ENCODE data around the gene SCN3A. TPM values are rescaled to one million over a fixed set of nuclear protein-coding genes. Genes with fewer than 3 reads are reported as not detected.

SCN3A gene
- total RNA-seq, 1 experiment from 2014 or later = not detected

DNA sequence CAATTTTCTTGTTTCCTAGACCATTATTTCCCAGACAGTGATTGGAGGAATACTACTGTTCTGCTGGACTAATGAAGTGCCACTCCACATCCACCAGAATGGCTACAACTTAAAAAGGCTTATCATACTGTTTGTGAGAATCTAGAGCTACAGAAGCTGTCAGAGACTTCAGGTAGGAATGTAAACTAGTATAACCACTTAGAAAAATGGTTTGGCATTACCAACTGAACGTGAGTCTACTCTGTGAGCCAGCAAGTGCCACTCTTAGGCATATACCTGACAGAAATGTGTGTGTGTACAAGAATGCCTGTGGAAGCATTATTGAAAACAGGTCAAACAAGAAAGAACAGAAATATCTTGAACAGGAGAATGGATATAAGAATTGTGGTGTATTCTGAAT, 4.2 kb upstream of the SCN3A start:
- Histone ChIP-seq H3K36me3 (replicated peaks; ENCODE audit: control insufficient read depth, insufficient read depth, low read length) (no peaks in the 10 kb centered on the region), H3K27me3 (ENCODE audit: control insufficient read depth, insufficient read depth, low read length) (no peaks in the 10 kb centered on the region), H3K4me3 (ENCODE audit: insufficient read depth, low read depth, low read length) (no peak overlapping the region)
- no peak for DNase-seq

DNA sequence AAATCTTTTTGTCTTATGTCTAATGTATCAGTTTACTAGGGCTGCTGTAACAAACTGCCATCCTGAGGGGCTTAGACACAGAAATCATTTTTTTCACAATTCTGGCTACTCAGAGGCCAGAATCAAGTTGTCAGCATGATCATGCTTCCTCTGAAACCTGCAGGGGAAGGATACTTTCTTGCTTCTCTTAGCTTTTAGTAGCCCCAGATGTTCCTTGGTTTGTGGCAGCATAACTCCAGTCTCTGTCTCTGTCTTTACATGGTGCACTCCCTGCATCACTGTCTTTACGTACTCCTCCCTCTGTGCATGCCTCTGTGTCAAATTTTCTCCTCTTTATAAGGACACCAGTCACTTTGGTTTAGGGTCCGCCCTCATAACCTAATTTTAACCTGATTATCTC, 2.0 kb upstream of the SCN3A start:
- Histone ChIP-seq H3K36me3 (replicated peaks; ENCODE audit: control insufficient read depth, insufficient read depth, low read length) (no peaks in the 10 kb centered on the region), H3K27me3 (ENCODE audit: control insufficient read depth, insufficient read depth, low read length) (no peaks in the 10 kb centered on the region), H3K4me3 (ENCODE audit: insufficient read depth, low read depth, low read length) (no peak overlapping the region)
- no peak for DNase-seq

DNA sequence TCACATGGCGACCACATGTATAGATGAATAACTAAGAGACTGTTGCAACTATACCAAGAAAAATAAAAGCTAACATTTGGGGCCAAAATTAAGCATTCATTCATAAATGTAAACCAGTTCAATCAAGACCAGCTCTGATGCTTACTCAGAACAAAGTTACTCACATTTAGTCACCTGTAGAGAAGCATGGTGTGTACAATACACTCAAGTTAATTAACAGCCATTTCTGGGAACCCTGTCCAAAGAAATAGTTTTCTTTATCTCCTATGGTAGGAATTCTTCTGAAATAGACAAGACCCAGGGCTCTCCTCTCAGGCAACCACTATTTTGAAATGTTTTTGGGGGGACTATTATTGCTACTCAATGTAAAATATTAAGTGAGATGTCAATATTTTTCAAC, 1.6 kb downstream of the SCN3A start:
- DNase-seq = no peak
- H3K36me3 ChIP-seq (replicated peaks; ENCODE audit: control insufficient read depth, insufficient read depth, low read length) = no peaks in the 10 kb centered on the region
- no peaks in the 10 kb centered on the region for H3K27me3 ChIP-seq (ENCODE audit: control insufficient read depth, insufficient read depth, low read length)
- H3K4me3 ChIP-seq (ENCODE audit: insufficient read depth, low read depth, low read length) = no peak overlapping the region

DNA sequence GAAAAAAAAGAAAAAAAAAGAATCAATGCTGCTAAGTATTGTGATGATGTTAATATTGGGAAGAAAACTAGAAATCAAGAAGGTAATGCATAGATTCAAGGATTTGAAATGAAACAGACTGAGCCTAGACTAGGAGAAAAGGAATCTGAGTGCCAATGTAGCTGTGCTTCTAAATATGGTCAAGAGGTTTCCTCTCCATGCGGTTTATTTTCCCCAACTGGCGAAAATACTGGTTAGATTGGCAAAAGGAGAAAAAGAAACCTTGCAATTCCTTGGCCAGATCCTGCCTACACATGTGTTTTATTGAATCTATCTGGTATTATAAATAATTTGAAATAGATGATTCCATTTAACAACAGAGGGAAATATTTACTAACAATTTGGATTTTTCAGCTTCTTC, 5.7 kb downstream of the SCN3A start:
- Histone ChIP-seq H3K27me3 (ENCODE audit: control insufficient read depth, insufficient read depth, low read length) (no peaks in the 10 kb centered on the region), H3K36me3 (replicated peaks; ENCODE audit: control insufficient read depth, insufficient read depth, low read length) (no peaks in the 10 kb centered on the region), H3K4me3 (ENCODE audit: insufficient read depth, low read depth, low read length) (no peak overlapping the region)
- no peak for DNase-seq

DNA sequence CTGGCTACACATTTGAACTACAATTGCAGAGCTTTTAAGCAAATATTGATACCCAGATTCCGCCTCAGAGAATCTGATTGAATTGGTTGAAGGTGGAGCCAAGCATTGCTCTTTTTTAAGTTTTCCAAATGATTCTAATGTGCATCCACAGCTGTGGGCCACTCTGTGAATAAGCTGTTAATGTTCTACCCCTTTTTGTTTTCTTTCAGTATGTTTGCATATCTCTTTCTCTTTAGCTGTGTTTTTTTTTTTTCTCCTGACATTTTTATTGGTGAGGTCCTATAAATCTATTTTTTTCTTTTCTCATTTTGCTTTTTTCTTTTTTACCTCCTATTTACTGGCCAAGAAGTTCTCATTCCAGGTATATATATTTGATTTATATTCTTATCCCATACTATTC, 6.5 kb downstream of the SCN3A start:
- DNase-seq = no peak
- Histone ChIP-seq H3K4me3 (ENCODE audit: insufficient read depth, low read depth, low read length) (no peak overlapping the region), H3K36me3 (replicated peaks; ENCODE audit: control insufficient read depth, insufficient read depth, low read length) (no peaks in the 10 kb centered on the region), H3K27me3 (ENCODE audit: control insufficient read depth, insufficient read depth, low read length) (no peaks in the 10 kb centered on the region)

DNA sequence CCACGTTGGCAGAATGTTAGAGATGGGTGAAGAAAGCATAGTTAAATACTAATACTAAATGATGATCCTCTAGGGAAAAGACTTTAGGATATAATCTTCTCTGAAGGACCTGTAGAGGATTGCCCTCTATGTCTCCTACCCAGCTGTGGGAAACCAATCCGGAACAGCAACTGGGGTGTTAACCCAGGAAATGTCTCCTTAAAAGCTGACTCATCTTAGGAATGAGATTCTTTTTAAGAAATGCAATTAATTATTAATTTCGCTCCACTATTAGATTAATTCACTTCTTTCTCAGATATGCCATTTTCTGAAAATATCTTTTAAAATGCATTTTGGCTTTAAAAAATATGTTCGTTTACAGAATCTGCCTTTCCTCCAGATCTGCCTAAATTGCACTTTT, 7.4 kb downstream of the SCN3A start:
- Histone ChIP-seq H3K36me3 (replicated peaks; ENCODE audit: control insufficient read depth, insufficient read depth, low read length) (no peaks in the 10 kb centered on the region), H3K27me3 (ENCODE audit: control insufficient read depth, insufficient read depth, low read length) (no peaks in the 10 kb centered on the region), H3K4me3 (ENCODE audit: insufficient read depth, low read depth, low read length) (no peak overlapping the region)
- no peak for DNase-seq

DNA sequence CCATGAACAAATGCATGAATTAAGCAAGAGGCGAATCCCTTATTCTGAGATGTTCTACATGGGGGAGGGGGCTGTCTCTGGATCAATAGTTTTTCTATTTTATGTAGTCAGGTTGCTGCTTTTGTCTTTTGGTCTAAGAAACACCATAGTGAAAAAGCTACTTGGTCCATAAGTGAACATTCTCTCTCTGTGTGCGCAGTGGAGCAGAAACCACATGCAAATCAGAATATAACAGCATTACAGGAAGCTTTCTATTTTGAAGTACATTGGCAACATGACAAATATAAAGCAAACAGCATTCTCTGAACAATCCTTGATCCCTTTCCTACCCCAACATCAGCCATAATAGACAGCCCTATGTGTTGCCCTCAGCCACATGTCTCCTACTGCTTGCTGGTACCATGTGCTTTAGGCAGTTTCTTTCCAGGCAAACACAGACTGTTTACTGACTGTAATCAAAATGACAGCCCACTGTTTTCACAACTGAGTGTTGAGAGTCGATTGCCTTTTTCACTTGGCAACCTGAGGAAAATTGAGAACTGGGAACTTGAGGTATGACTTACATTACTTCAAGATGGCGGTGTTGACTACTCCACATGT, 10.6 kb downstream of the SCN3A start:
- no peaks in the 10 kb centered on the region for H3K36me3 ChIP-seq (replicated peaks; ENCODE audit: control insufficient read depth, insufficient read depth, low read length)
- no peak overlapping the region for H3K4me3 ChIP-seq (ENCODE audit: insufficient read depth, low read depth, low read length)
- no peak for DNase-seq
- no peaks in the 10 kb centered on the region for H3K27me3 ChIP-seq (ENCODE audit: control insufficient read depth, insufficient read depth, low read length)

DNA sequence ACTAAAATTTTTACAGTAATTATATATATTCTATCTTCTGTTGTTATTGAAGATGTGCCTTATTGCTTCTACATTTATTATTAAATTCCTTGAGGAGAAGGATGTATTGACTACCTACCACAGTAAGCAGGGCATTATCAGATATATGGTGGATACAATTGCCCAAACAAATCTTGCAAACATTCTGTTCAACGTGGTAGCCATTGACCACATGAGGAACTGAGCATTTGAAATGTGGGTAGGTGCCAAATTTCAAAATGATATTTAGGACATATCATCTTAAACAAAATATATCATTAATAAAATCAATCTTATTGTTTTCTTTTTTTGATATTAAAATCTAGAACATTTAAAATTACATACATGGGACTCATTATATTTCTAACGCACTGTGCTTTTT, 11.1 kb downstream of the SCN3A start:
- DNase-seq = no peak
- Histone ChIP-seq H3K36me3 (replicated peaks; ENCODE audit: control insufficient read depth, insufficient read depth, low read length) (no peaks in the 10 kb centered on the region), H3K27me3 (ENCODE audit: control insufficient read depth, insufficient read depth, low read length) (no peaks in the 10 kb centered on the region), H3K4me3 (ENCODE audit: insufficient read depth, low read depth, low read length) (no peak overlapping the region)

DNA sequence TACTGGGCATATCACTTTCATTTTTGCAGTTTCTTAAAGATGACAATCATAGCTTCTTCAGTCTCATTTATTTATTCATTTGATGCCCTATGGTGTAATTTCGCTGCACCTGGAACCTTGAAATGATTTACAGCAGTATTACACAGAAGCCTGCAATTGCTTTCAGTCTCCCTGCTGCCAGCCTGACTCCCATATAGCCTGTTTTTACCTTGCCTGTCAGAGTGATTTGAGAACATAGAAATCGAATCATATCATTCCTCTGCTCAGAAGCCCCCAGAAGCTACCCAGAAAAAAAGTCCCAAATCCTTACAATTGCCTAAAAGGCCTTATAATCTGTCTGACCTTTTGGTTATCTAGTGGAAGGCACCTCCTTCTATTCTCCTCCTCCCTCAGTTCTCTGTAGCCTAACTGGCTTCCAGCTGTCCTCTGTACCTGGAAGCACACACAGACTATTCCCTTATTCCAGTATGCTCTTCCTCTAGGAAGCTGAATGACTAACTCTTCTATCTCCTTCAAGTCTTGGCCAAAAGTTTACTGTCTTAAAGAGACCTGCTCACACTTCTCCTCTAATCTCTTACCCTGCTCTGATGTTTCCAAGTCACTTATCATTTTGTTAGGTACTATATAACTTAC, 12.6 kb downstream of the SCN3A start:
- no peak for DNase-seq
- Histone ChIP-seq H3K4me3 (ENCODE audit: insufficient read depth, low read depth, low read length) (no peak overlapping the region), H3K27me3 (ENCODE audit: control insufficient read depth, insufficient read depth, low read length) (no peaks in the 10 kb centered on the region), H3K36me3 (replicated peaks; ENCODE audit: control insufficient read depth, insufficient read depth, low read length) (no peaks in the 10 kb centered on the region)

DNA sequence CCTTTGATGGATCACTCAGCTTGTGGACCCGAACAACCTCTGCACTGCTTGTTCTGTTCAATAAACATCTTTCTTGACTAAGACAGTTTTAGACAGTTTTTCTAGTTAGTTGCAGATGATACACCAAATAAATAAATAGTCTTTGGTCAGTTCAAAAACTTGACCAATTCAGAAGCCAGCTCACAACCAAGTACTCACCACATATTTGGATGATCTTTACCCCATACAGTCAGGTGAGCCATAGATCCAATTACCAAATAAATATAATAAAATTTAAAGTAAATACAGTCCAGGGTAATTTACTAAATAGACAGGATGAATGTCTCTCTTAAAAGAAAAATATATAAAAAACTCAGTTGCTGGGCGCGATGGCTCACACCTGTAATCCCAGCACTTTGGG, 18.2 kb downstream of the SCN3A start:
- Histone ChIP-seq H3K4me3 (ENCODE audit: insufficient read depth, low read depth, low read length) (no peak overlapping the region), H3K27me3 (ENCODE audit: control insufficient read depth, insufficient read depth, low read length) (no peaks in the 10 kb centered on the region), H3K36me3 (replicated peaks; ENCODE audit: control insufficient read depth, insufficient read depth, low read length) (no peaks in the 10 kb centered on the region)
- DNase-seq = no peak

DNA sequence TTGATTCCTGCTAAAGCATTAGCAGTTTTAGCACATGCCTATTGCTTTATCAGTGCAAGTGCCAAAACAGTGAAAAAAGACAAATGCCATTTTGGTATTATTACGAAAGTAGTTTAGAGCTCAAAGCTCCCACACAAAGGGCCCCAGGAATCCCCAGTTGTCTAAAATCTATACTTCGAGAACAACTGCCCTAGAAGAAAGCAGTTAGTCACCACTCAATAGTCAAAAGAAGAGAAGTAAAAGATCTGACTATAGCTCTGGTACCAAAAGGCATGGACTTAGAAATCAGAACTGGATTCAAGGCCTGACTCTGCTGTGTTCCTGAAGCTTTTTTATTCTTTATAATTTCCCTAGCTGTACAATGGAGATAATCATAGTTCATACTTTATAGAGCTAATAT, 21.8 kb downstream of the SCN3A start:
- no peaks in the 10 kb centered on the region for H3K27me3 ChIP-seq (ENCODE audit: control insufficient read depth, insufficient read depth, low read length)
- H3K4me3 ChIP-seq (ENCODE audit: insufficient read depth, low read depth, low read length) = no peak overlapping the region
- no peaks in the 10 kb centered on the region for H3K36me3 ChIP-seq (replicated peaks; ENCODE audit: control insufficient read depth, insufficient read depth, low read length)
- DNase-seq = no peak

DNA sequence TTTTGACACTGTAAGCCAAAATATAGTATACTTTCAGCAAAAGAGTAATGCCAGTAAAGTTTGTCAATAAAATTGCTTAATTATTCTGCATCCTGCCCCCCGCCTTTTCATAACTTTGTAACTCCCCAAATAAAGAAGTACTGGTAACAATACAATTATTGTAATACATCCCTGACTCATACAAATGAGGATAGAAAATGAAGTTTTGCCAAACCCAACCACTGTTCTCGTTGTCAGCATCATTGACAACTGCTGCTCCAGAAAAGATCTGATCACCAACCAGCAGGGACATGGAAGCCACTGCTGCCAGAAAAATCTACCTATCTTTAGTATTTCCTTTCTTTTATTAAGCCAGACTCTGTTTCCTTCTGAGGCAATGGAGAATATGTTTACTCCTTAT, 27.1 kb downstream of the SCN3A start:
- H3K4me3 ChIP-seq (ENCODE audit: insufficient read depth, low read depth, low read length) = no peak overlapping the region
- no peak for DNase-seq
- no peaks in the 10 kb centered on the region for H3K27me3 ChIP-seq (ENCODE audit: control insufficient read depth, insufficient read depth, low read length)

DNA sequence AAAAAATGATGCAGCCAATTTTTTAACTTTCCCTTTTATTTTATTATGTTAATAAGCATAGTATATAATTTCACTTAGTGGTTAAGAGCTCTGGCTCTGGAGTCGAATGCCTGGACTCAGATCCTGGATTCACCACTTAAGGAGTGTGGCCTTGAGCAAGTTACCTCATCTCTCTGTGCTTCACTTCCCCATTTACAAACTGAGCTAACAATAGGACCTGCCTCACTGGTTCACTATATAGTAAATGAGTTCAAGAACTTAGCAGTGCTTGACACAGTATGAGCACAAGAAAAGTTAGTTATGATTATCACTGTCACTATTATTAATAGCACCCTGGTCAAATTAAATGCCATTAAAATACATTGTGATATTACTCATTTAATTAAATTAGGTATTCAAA, 30.6 kb downstream of the SCN3A start:
- Histone ChIP-seq H3K36me3 (replicated peaks; ENCODE audit: control insufficient read depth, insufficient read depth, low read length) (no peaks in the 10 kb centered on the region), H3K4me3 (ENCODE audit: insufficient read depth, low read depth, low read length) (no peak overlapping the region), H3K27me3 (ENCODE audit: control insufficient read depth, insufficient read depth, low read length) (no peaks in the 10 kb centered on the region)
- no peak for DNase-seq

More for the DNA sequence above, 27.1 kb downstream of the SCN3A start:
- no peaks in the 10 kb centered on the region for H3K36me3 ChIP-seq (replicated peaks; ENCODE audit: control insufficient read depth, insufficient read depth, low read length)

DNA sequence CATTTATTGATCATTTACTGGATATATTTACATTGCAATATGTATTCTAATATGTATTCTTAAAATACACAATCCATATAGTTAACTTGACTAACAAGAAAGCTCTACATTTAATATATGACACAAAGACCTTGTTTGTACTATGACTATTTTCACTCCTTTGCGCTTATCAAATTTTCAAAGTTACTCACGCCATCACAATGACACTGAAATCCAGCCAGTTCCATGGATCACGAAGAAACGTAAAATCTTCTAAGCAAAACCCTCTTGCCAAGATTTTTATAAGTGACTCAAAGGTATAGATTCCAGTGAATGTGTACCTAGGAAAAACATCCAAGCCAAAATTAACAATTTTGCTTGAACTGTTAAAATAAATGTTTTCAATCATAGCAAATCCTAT, 39.6 kb downstream of the SCN3A start:
- H3K4me3 ChIP-seq (ENCODE audit: insufficient read depth, low read depth, low read length) = no peak overlapping the region
- no peaks in the 10 kb centered on the region for H3K27me3 ChIP-seq (ENCODE audit: control insufficient read depth, insufficient read depth, low read length)
- H3K36me3 ChIP-seq (replicated peaks; ENCODE audit: control insufficient read depth, insufficient read depth, low read length) = no peaks in the 10 kb centered on the region
- no peak for DNase-seq

DNA sequence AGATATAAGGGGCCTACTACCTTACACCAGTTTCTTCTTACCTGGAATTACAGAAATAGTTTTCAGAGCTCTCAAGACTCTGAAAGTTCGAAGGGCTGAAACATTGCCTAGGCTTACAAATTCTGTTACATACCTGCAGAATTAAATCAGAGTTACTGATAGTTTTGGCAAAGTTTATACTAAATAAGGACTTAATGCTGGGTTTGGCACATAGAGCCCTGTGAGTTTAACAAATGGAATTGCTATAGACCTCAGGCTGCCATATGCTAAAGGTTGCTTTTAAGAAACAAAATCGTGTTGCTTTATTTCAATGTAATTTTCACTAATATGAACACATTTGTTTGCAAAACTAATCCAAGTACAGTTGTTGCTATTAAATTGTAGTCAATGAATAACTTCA, 40.1 kb downstream of the SCN3A start:
- DNase-seq = no peak

DNA sequence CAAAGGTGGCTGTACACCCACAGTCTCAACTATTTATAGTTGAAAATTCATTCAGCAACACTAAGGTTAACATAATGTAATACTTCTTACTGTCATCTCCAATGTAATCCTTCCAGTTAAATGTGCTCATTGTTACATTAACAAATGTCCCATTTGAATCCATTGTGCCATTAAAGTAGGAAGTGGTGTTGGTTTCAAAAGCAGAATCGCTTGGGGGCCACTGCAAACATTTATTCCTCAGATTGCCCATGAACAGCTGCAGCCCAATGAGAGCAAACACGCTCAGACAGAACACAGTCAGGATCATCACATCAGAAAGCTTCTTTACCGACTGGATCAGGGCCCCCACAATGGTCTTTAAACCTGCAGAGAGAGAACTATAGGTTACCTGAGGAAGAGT, 41.4 kb downstream of the SCN3A start:
- Histone ChIP-seq H3K27me3 (ENCODE audit: control insufficient read depth, insufficient read depth, low read length) (no peaks in the 10 kb centered on the region), H3K4me3 (ENCODE audit: insufficient read depth, low read depth, low read length) (no peak overlapping the region), H3K36me3 (replicated peaks; ENCODE audit: control insufficient read depth, insufficient read depth, low read length) (no peaks in the 10 kb centered on the region)
- DNase-seq = no peak

More for the DNA sequence above, 40.1 kb downstream of the SCN3A start:
- no peaks in the 10 kb centered on the region for H3K36me3 ChIP-seq (replicated peaks; ENCODE audit: control insufficient read depth, insufficient read depth, low read length)
- H3K27me3 ChIP-seq (ENCODE audit: control insufficient read depth, insufficient read depth, low read length) = no peaks in the 10 kb centered on the region
- no peak overlapping the region for H3K4me3 ChIP-seq (ENCODE audit: insufficient read depth, low read depth, low read length)
